Measurements from ENCODE around the gene LDLRAP1. TPM values are rescaled to one million over a fixed set of nuclear protein-coding genes. Genes with fewer than 3 reads are reported as not detected.

LDLRAP1 gene
- total RNA-seq, 1 donor from 2014 or later = 20.7 TPM

DNA sequence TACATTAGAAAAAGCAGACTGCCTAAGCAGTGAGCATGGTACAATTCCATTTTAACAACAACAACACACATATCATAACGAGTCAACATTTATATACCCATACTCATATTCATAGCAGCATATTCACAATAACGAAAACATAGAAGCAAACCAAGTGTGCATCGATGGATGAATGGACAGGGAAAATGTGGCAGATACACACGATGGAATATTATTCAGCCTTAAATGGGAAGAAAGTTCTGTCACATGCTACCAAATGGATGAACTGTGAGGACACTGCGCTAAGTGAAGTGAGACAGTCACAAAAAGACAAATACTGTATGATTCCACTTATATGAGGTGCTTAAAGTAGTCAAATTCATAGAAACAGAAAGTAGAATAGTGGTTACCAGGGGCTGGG lies 63.7 kb downstream of the LDLRAP1 start:
- Mint-ChIP-seq H3K9me3 (no peaks in the 10 kb centered on the region), H3K4me3 (no peak overlapping the region), H3K27me3 (peaks cover 43% of the 10 kb centered on the region), H3K4me1 (ENCODE audit: unreplicated experiment) (peaks cover 3% of the 10 kb centered on the region), H3K27ac (no peak overlapping the region), H3K36me3 (no peaks in the 10 kb centered on the region)
- DNase-seq (ENCODE audit: extremely low spot score, unreplicated experiment) = no peak
- TF ChIP-seq, protein P1, sequence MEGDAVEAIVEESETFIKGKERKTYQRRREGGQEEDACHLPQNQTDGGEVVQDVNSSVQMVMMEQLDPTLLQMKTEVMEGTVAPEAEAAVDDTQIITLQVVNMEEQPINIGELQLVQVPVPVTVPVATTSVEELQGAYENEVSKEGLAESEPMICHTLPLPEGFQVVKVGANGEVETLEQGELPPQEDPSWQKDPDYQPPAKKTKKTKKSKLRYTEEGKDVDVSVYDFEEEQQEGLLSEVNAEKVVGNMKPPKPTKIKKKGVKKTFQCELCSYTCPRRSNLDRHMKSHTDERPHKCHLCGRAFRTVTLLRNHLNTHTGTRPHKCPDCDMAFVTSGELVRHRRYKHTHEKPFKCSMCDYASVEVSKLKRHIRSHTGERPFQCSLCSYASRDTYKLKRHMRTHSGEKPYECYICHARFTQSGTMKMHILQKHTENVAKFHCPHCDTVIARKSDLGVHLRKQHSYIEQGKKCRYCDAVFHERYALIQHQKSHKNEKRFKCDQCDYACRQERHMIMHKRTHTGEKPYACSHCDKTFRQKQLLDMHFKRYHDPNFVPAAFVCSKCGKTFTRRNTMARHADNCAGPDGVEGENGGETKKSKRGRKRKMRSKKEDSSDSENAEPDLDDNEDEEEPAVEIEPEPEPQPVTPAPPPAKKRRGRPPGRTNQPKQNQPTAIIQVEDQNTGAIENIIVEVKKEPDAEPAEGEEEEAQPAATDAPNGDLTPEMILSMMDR (conservative IDR thresholded peaks at IDR 0.05) = no peak

DNA sequence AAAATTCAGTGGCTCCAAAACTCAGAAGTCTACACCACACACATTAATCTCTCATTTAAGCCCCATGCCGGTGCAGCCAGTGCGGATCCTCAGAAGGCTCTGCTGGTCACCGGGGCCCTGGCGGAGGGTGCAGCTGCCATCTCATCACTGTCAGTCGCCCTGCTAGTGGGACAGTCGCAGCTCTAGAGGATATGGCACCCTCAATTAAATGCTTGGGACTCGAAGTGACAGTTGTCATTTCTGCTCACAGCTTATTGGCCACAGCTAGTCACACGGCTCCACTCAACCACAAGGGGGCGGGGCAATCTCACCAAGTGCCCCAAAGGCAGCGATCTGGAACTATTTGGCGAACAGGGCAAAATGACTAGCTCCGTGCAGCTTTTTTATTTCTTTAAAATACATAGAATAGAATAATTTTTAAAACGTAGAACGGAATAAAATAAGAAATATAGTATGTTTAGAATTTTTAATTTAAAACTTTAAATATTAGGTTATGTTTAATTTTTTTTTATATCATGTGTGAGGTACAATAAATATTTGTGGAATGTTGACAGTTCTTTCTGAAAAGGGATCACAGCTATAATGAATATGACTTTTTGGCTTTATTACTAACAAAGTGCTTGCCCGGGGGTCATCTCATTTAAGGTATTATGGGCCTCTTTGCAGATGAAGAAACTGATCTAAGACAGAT lies 65.2 kb downstream of the LDLRAP1 start:
- H3K4me3 Mint-ChIP-seq = no peak overlapping the region
- DNase-seq (ENCODE audit: extremely low spot score, unreplicated experiment) = peak; percentile 80
- peaks cover 3% of the 10 kb centered on the region for H3K4me1 Mint-ChIP-seq (ENCODE audit: unreplicated experiment)
- no peak overlapping the region for H3K27ac Mint-ChIP-seq
- no peaks in the 10 kb centered on the region for H3K9me3 Mint-ChIP-seq
- H3K36me3 Mint-ChIP-seq = no peaks in the 10 kb centered on the region
- TF ChIP-seq, protein P1 (conservative IDR thresholded peaks at IDR 0.05) = peak; percentile 75
- peaks cover 55% of the 10 kb centered on the region for H3K27me3 Mint-ChIP-seq

DNA sequence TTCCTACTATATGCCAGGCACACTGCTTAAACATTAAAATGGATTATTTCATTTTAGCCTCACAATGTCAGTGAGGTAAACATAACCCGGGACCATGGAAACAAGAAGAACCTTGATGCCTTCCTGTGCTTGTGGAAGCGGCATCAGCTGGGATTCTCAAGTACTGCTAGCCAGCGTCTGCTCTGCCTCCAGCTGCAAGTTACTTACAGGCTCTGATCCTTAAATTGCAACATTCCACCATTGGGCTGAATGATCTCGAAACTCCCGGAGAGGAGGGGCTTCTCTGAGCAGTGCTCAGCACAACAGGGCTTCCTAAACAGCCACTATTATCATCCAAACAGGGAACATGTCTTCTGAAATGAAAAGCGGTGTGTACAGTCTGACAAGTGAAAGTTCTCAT lies 66.5 kb downstream of the LDLRAP1 start:
- DNase-seq (ENCODE audit: extremely low spot score, unreplicated experiment) = peak; percentile 8
- Mint-ChIP-seq H3K27ac (no peak overlapping the region), H3K36me3 (no peaks in the 10 kb centered on the region), H3K4me1 (ENCODE audit: unreplicated experiment) (peaks cover 3% of the 10 kb centered on the region), H3K9me3 (no peaks in the 10 kb centered on the region), H3K27me3 (peaks cover 64% of the 10 kb centered on the region), H3K4me3 (no peak overlapping the region)
- TF ChIP-seq, protein P1 (conservative IDR thresholded peaks at IDR 0.05) = no peak

DNA sequence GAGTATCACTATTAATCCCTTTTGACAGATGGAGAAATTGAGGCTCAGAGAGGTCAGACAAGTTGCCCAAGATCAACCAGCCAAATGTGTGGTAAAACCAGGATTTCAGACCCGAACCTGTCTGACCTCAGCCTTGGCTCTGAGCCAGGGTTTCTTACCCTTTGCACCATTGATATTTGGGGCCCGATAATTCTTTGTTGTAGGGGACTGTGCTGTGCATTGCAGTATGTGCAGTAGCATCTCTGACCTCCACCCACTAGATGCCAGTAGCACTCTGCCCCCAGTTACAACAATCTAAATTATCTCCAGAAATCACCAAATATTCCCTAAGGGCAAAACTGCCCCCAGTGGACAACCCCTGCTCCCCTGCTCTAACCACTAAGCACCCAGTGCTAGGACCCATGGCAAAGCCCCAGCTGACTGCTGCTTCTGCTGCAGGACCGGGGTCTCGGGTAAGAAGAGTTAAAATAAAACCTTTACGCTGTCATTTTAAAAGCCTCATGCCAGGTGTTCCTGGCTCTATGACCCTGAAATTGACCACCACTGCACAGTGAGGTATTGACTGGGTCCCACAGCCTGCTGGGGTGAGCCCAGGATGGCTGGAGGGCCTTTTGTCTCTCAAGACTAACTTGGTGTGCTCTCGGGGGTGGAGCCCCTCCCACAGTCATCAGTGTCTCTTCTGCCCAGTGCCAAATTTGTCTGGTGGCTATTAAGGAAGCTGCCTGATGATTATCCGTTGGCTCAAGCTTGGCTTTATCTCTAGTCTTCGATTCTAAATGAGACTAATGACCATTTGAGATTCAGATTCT lies 67.6 kb downstream of the LDLRAP1 start:
- no peaks in the 10 kb centered on the region for H3K36me3 Mint-ChIP-seq
- TF ChIP-seq, protein P1 (conservative IDR thresholded peaks at IDR 0.05) = no peak
- H3K27me3 Mint-ChIP-seq = peaks cover 68% of the 10 kb centered on the region
- no peak overlapping the region for H3K4me3 Mint-ChIP-seq
- no peaks in the 10 kb centered on the region for H3K9me3 Mint-ChIP-seq
- no peak overlapping the region for H3K27ac Mint-ChIP-seq
- DNase-seq (ENCODE audit: extremely low spot score, unreplicated experiment) = peak; percentile 42
- H3K4me1 Mint-ChIP-seq (ENCODE audit: unreplicated experiment) = peaks cover 10% of the 10 kb centered on the region

DNA sequence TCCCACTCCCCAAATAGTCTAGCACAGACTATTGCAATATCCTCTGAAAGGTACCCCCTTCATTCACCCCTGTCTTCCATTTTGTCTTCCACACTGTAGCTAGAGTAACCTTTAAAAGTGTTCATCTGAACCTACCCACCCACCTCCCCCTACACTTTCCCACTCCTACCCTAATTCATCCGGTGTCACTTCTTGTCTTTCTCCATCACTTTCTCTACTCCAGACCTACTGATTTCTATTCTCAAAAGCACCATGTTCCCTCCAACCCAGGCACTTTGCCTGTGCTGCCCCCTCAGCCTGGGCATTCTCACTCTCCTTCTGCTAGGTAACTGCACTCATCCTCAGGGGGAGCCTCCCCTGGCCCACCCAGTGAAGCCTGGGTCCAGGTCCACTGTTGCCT lies 68.4 kb downstream of the LDLRAP1 start:
- TF ChIP-seq, protein P1 (conservative IDR thresholded peaks at IDR 0.05) = no peak
- Mint-ChIP-seq H3K4me1 (ENCODE audit: unreplicated experiment) (peaks cover 10% of the 10 kb centered on the region), H3K9me3 (no peaks in the 10 kb centered on the region), H3K4me3 (no peak overlapping the region), H3K27me3 (peaks cover 62% of the 10 kb centered on the region), H3K27ac (no peak overlapping the region), H3K36me3 (no peaks in the 10 kb centered on the region)
- DNase-seq (ENCODE audit: extremely low spot score, unreplicated experiment) = peak; percentile 25

All from type B pancreatic cell (in vitro differentiated cells).